ENCODE measurements around the gene CFAP99.
"Not testable (repeated sequence)": the region's sequence is repeated elsewhere in the genome, so short reads cannot be mapped to it uniquely, and the experiment has no call there.

Gene CFAP99

GRCh38 chr4:2449051-2449450, 30.3 kb downstream of the CFAP99 start:
- DNase-seq (ENCODE audit: low read depth): no peak

GRCh38 chr4:2449511-2450392, 31.0 kb downstream of the CFAP99 start:
- DNase-seq (ENCODE audit: low read depth): no peak

GRCh38 chr4:2450394-2451035, 31.8 kb downstream of the CFAP99 start:
- no peak for DNase-seq (ENCODE audit: low read depth)

GRCh38 chr4:2451036-2451520, 32.3 kb downstream of the CFAP99 start:
- DNase-seq (ENCODE audit: low read depth): no peak

- DNase-seq (ENCODE audit: low read depth): no peak
Measured at GRCh38 chr4:2451821-2452785, 33.3 kb downstream of the CFAP99 start.

- no peak for DNase-seq (ENCODE audit: low read depth)
Measured at GRCh38 chr4:2457481-2458295, 38.9 kb downstream of the CFAP99 start.

GRCh38 chr4:2458546-2459491, 40.1 kb downstream of the CFAP99 start:
- DNase-seq (ENCODE audit: low read depth): no peak

GRCh38 chr4:2459589-2460349, 41.0 kb downstream of the CFAP99 start:
- no peak for DNase-seq (ENCODE audit: low read depth)

- no peak for DNase-seq (ENCODE audit: low read depth)
Measured at GRCh38 chr4:2461246-2461960, 42.6 kb downstream of the CFAP99 start.

- peak; percentile 41 for DNase-seq (ENCODE audit: low read depth)
Measured at GRCh38 chr4:2462218-2462991, 43.6 kb downstream of the CFAP99 start.

GRCh38 chr4:2462992-2463762, 44.4 kb downstream of the CFAP99 start:
- no peak for DNase-seq (ENCODE audit: low read depth)

- DNase-seq (ENCODE audit: low read depth): no peak
Measured at GRCh38 chr4:2465032-2465431, 46.3 kb downstream of the CFAP99 start.

GRCh38 chr4:2465544-2465943, 46.8 kb downstream of the CFAP99 start:
- not testable (repeated sequence) for DNase-seq (ENCODE audit: low read depth)

- peak; percentile 94 for DNase-seq (ENCODE audit: low read depth)
Measured at GRCh38 chr4:2468456-2469191, 49.9 kb downstream of the CFAP99 start, which contains the start of gene RNF4. Gene RNF4, plus strand, starts transcription at chr4:2469106. Its CDS starts 21,388 bp downstream, at chr4:2490494.

GRCh38 chr4:2469192-2469984, 50.6 kb downstream of the CFAP99 start:
- DNase-seq (ENCODE audit: low read depth): peak; percentile 64
